ENCODE data around the gene TSPAN2. TPM values are rescaled to one million over a fixed set of nuclear protein-coding genes. Genes with fewer than 3 reads are reported as not detected.

The TSPAN2 gene
- total RNA-seq, 4 donors from 2014 or later, result 53.7 to 85.1 (median 63.8) TPM

DNA sequence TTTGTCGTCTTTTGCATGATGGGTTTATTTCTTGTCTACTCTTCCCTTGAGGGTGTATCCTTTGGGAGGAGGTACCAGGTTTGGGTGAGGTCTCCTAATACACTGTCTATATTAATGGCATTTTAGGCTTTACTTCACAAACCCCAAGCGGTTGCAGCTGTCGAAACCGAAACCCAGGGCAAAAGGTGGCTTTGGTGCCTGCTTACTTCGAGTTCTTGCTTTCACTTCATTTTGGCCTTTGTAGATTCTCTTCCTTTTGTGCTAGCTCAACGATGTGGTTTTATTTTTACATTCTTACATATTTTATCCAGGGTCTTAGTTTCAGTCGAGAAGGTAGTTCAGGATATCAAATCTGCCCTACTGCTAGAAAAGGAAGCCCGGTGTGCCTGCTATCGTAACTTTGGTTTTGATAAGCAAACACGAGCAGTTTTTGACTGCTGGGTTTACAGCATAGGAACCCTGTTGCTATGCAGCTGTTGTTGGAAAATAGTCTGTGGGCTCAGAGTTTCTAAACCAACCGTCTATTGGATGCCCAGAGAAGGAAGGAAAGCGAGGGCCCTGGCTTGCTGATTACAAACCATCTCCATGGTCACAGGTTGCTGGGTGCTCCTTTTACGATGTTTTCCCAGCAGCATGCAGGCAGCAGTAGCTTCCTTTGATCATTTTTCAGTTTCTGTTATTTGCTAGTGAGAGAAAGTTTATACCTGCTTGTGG is 9.8 kb upstream of the TSPAN2 start:
- Histone ChIP-seq H3K36me3 (no peaks in the 10 kb centered on the region), H3K27ac (peak overlapping the region; percentile 76 to 89 (median 86)), H3K9me3 (no peaks in the 10 kb centered on the region), H3K27me3 (no peaks in the 10 kb centered on the region), H3K4me3 (peak overlapping the region; percentile 27 to 45), H3K4me1 (peaks cover 4 to 19% (median 7%) of the 10 kb centered on the region in 3 donors)
- TF ChIP-seq POLR2AphosphoS5 (IDR thresholded peaks at IDR 0.05), result peak; percentile 27
- no peak for TF ChIP-seq CTCF (IDR thresholded peaks at IDR 0.05)
- WGBS, 2 donors (ENCODE audit: low coverage in 1 of 2), result 15 to 21% methylated on average over 12 of the region's 13 CpGs
- peak; percentile 78 for ATAC-seq

GRCh38 chr1:115092175-115092574 is 2.9 kb upstream of the TSPAN2 start:
- 93 to 100% methylated on average over 1 of the region's 1 CpG for WGBS, 2 donors (ENCODE audit: low coverage in 1 of 2)
- Histone ChIP-seq H3K27me3 (peaks cover 6% of the 10 kb centered on the region), H3K27ac (peak overlapping the region in 1 of 4 donors; percentile 16), H3K9me3 (no peaks in the 10 kb centered on the region), H3K4me1 (peaks cover 0 to 35% (median 3%) of the 10 kb centered on the region in 3 donors), H3K4me3 (no peak overlapping the region), H3K36me3 (no peaks in the 10 kb centered on the region)
- TF ChIP-seq POLR2AphosphoS5 (IDR thresholded peaks at IDR 0.05) (peak; percentile 67), CTCF (IDR thresholded peaks at IDR 0.05) (no peak)
- no peak for ATAC-seq

DNA sequence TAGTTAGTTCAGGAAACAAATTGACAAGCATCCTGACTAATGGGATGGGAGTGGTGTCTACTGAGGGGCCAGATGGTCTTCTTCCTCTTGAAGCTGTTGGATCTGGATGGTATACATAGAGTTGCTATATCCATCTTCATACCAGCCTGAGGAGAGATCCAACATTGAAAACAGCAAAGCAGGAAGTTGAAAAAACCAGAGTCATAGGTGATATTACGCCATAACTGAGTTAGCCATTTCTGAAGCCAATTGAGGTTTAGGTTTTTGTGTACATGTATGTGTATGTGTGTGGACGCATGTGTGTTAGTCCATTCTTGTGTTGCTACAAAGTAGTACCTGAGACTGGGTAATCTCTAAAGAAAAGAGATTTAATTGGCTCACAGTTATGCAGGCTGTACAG is 2.3 kb upstream of the TSPAN2 start:
- H3K36me3 ChIP-seq, result no peaks in the 10 kb centered on the region
- no peak for ATAC-seq
- peaks cover 6% of the 10 kb centered on the region for H3K27me3 ChIP-seq
- peaks cover 0 to 41% (median 3%) of the 10 kb centered on the region in 3 donors for H3K4me1 ChIP-seq
- H3K9me3 ChIP-seq, result no peaks in the 10 kb centered on the region
- TF ChIP-seq POLR2A (IDR thresholded peaks at IDR 0.05), result no peak
- WGBS, 2 donors (ENCODE audit: low coverage in 1 of 2), result 83 to 100% methylated on average over 2 of the region's 2 CpGs
- H3K27ac ChIP-seq, result peak overlapping the region in 1 of 4 donors; percentile 16
- no peak overlapping the region for H3K4me3 ChIP-seq

DNA sequence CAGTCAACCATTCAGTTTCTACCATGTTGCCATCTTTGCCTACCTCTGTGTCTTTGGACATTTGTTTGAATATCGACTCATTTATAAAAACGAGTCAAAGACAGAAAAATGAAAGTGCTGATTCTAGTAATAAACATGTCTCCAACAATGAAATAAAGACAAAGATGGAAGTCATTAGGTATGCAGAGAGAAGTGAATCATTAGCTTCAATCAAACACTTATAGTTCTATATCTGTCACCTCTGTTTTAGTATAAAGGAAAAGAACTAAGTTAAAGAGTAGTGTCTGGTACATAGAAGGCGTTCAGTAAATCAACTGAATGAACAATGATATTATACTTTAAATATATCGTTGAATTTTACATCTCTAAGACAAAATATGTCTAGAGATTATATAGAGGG is 1.7 kb upstream of the TSPAN2 start:
- H3K4me1 ChIP-seq, result peaks cover 0 to 47% (median 3%) of the 10 kb centered on the region in 3 donors
- no peak overlapping the region for H3K4me3 ChIP-seq
- ATAC-seq, result no peak
- TF ChIP-seq EP300 (IDR thresholded peaks at IDR 0.05) (no peak), CTCF (IDR thresholded peaks at IDR 0.05) (no peak), POLR2A (IDR thresholded peaks at IDR 0.05) (no peak), POLR2AphosphoS5 (IDR thresholded peaks at IDR 0.05) (no peak)
- 66 to 90% methylated on average over 4 of the region's 4 CpGs for WGBS, 2 donors (ENCODE audit: low coverage in 1 of 2)
- H3K36me3 ChIP-seq, result no peaks in the 10 kb centered on the region
- H3K9me3 ChIP-seq, result no peaks in the 10 kb centered on the region
- H3K27me3 ChIP-seq, result peaks cover 6% of the 10 kb centered on the region
- peak overlapping the region; percentile 87 to 97 (median 96) for H3K27ac ChIP-seq

GRCh38 chr1:115090540-115090939 is 1.2 kb upstream of the TSPAN2 start:
- peak; percentile 46 for ATAC-seq
- H3K4me1 ChIP-seq, result peaks cover 0 to 51% (median 5%) of the 10 kb centered on the region in 3 donors
- no peaks in the 10 kb centered on the region for H3K36me3 ChIP-seq
- peaks cover 6% of the 10 kb centered on the region for H3K27me3 ChIP-seq
- H3K4me3 ChIP-seq, result peak overlapping the region in 1 of 2 donors; percentile 83
- TF ChIP-seq POLR2AphosphoS5 (IDR thresholded peaks at IDR 0.05), result peak; percentile 77
- peak in 1 of 2 donors; percentile 11 for TF ChIP-seq POLR2A (IDR thresholded peaks at IDR 0.05)
- peak in 1 of 4 experiments; percentile 17 for TF ChIP-seq CTCF (IDR thresholded peaks at IDR 0.05)
- TF ChIP-seq EP300 (IDR thresholded peaks at IDR 0.05), result no peak
- peak overlapping the region; percentile 87 to 97 (median 96) for H3K27ac ChIP-seq
- no peaks in the 10 kb centered on the region for H3K9me3 ChIP-seq
- WGBS, 2 donors (ENCODE audit: low coverage in 1 of 2), result 36 to 38% methylated on average over 8 of the region's 8 CpGs

All from gastroesophageal sphincter (tissue), 4 donors.